RWPE2 (cell line): ENCODE measurements around the gene TMEM200C.

Experiments
- ATAC-seq: fragments of 200-7000 bp; cut with Tn5 transposase; 3 replicates; pipeline ENCODE4 v1.9.1; 2021; ENCODE audit warnings: low read depth
- DNase-seq: peaks from one replicate; pipeline ENCODE4 v3.0.0-alpha.2; 2020; ENCODE audit warnings: low spot score
- H3K27ac ChIP-seq: fragments of 450-650 bp; 2 replicates; pipeline ENCODE4 v1.5.1; 2017; ENCODE audit warnings: mild to moderate bottlenecking; ENCODE audit not compliant: poor library complexity, severe bottlenecking
- H3K27me3 ChIP-seq: fragments of 250-450 bp; sonication (Bioruptor Pico); 2 replicates; pipeline ENCODE4 v1.5.1; 2021; ENCODE audit warnings: mild to moderate bottlenecking, moderate library complexity; ENCODE audit not compliant: insufficient read depth, poor library complexity, severe bottlenecking
- H3K36me3 ChIP-seq: fragments of 250-450 bp; sonication (Bioruptor Pico); 2 replicates; pipeline ENCODE4 v1.5.1; 2020; ENCODE audit warnings: low read depth, mild to moderate bottlenecking, moderate library complexity
- H3K4me1 ChIP-seq: fragments of 250-450 bp; sonication (Bioruptor Pico); 2 replicates; pipeline ENCODE4 v1.5.1; 2021; ENCODE audit warnings: mild to moderate bottlenecking, moderate library complexity; ENCODE audit not compliant: insufficient read depth, poor library complexity, severe bottlenecking
- H3K4me3 ChIP-seq: fragments of 250-450 bp; sonication (Bioruptor Pico); 2 replicates; pipeline ENCODE4 v1.5.1; 2021; ENCODE audit warnings: mild to moderate bottlenecking, moderate library complexity; ENCODE audit not compliant: severe bottlenecking
- H3K9me3 ChIP-seq: fragments of 250-450 bp; sonication (Bioruptor Pico); 2 replicates; pipeline ENCODE4 v1.5.1; 2021; ENCODE audit warnings: mild to moderate bottlenecking, moderate library complexity; ENCODE audit not compliant: severe bottlenecking
- TF ChIP-seq, protein P1 (sequence below): fragments of 450-650 bp; IDR thresholded peaks from one replicate; pipeline ENCODE4 v1.5.1; 2017; ENCODE audit warnings: mild to moderate bottlenecking, moderate library complexity; ENCODE audit not compliant: poor library complexity, severe bottlenecking

The TMEM200C gene

GRCh38 chr18:5890331-5891183 is 4.8 kb downstream of the TMEM200C start:
- no peaks in the 10 kb centered on the region for H3K36me3 ChIP-seq

DNA sequence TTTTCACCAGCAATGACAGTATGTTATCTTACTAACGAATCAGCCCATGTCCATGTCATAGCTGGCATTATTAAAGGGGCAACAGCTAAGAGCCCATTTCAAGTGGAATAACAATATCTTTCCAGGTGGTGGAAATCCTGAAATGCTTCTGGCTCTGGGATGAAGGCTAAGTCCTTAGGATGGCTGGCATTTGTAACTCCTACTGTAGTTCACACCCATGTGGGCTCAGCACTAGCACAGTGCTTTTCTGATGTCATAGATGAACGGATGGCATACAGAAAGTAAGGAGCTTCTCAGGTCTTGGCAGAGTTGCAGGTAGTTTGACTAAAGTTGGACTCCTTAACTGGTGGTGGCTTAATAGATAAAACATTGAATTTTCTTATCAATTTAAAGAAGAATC is 10.0 kb downstream of the TMEM200C start:
- TF ChIP-seq, protein P1, sequence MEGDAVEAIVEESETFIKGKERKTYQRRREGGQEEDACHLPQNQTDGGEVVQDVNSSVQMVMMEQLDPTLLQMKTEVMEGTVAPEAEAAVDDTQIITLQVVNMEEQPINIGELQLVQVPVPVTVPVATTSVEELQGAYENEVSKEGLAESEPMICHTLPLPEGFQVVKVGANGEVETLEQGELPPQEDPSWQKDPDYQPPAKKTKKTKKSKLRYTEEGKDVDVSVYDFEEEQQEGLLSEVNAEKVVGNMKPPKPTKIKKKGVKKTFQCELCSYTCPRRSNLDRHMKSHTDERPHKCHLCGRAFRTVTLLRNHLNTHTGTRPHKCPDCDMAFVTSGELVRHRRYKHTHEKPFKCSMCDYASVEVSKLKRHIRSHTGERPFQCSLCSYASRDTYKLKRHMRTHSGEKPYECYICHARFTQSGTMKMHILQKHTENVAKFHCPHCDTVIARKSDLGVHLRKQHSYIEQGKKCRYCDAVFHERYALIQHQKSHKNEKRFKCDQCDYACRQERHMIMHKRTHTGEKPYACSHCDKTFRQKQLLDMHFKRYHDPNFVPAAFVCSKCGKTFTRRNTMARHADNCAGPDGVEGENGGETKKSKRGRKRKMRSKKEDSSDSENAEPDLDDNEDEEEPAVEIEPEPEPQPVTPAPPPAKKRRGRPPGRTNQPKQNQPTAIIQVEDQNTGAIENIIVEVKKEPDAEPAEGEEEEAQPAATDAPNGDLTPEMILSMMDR = no peak
- H3K9me3 ChIP-seq = no peaks in the 10 kb centered on the region
- H3K4me1 ChIP-seq = no peaks in the 10 kb centered on the region
- peaks cover 35% of the 10 kb centered on the region for H3K27me3 ChIP-seq
- ATAC-seq (no peak), DNase-seq (no peak)
- no peak overlapping the region for H3K4me3 ChIP-seq
- H3K27ac ChIP-seq = no peak overlapping the region
- H3K36me3 ChIP-seq = no peaks in the 10 kb centered on the region

More at GRCh38 chr18:5890331-5891183, 4.8 kb downstream of the TMEM200C start:
- Histone ChIP-seq H3K27me3 (peaks cover 76% of the 10 kb centered on the region), H3K4me3 (no peak overlapping the region), H3K27ac (no peak overlapping the region), H3K4me1 (no peaks in the 10 kb centered on the region), H3K9me3 (no peaks in the 10 kb centered on the region)
- no peak for DNase-seq
- TF ChIP-seq, protein P1 = peak; percentile 49
- ATAC-seq = peak; percentile 70

DNA sequence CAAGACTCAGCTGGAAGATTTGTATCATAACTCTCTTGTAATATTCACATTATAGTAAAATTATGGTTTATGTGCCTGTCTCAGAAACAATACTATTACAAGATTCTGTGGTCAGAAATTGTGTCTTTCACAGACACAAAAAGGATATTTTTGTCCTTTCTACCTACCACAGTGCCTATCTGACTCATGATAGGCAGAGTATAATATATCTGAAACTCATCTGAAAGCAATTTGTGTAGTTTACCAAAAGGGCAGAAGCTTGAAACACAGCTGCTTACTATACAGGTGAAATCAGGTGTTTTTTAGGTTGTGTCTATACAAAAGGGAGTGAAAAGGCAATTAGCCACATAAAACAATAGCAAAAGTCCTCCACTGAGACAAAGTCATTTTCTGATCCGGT is 10.9 kb downstream of the TMEM200C start:
- peaks cover 25% of the 10 kb centered on the region for H3K27me3 ChIP-seq
- H3K27ac ChIP-seq = no peak overlapping the region
- H3K4me1 ChIP-seq = no peaks in the 10 kb centered on the region
- no peak overlapping the region for H3K4me3 ChIP-seq
- no peak for DNase-seq
- TF ChIP-seq, protein P1 = no peak
- H3K36me3 ChIP-seq = no peaks in the 10 kb centered on the region
- no peaks in the 10 kb centered on the region for H3K9me3 ChIP-seq
- ATAC-seq = no peak

GRCh38 chr18:5879479-5879882 is 15.8 kb downstream of the TMEM200C start:
- Histone ChIP-seq H3K36me3 (no peaks in the 10 kb centered on the region), H3K27me3 (no peaks in the 10 kb centered on the region), H3K4me1 (no peaks in the 10 kb centered on the region), H3K9me3 (no peaks in the 10 kb centered on the region), H3K4me3 (no peak overlapping the region), H3K27ac (no peak overlapping the region)
- TF ChIP-seq, protein P1 = peak; percentile 73
- DNase-seq (no peak), ATAC-seq (no peak)

DNA sequence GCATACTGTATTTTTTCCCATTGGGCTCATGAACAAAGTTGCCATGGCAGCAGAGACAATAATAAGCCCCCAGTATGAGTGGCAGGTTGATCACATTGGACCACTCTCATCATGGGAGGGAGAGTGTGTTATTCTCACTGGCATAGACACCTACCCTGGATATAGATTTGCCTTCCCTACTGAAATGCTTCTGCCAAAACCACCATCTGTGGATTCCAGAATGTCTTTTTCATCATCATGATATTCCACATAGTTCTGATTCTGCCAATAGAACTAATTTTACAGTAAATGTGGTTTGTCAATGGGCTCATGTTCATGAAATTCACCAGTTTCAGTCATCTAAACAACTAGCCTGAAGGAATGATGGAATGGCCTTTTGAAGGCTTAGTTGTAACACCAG is 18.4 kb downstream of the TMEM200C start:
- Histone ChIP-seq H3K4me3 (no peak overlapping the region), H3K27me3 (no peaks in the 10 kb centered on the region), H3K36me3 (no peaks in the 10 kb centered on the region), H3K9me3 (no peaks in the 10 kb centered on the region), H3K27ac (no peak overlapping the region), H3K4me1 (no peaks in the 10 kb centered on the region)
- no peak for DNase-seq
- ATAC-seq = no peak
- TF ChIP-seq, protein P1 = no peak
